MM.1S (cell line): Measurements from ENCODE around the gene MPZL2.

Source experiments
- DNase-seq: peaks from one replicate; pipeline ENCODE4 v3.0.0-alpha.2; 2015
- H2AFZ ChIP-seq: fragments of 300-600 bp; sonication (generic); 2 replicates; pipeline ENCODE4 v1.6.0; 2016; ENCODE audit warnings: antibody characterized with exemption, low read length
- H3F3A ChIP-seq: fragments of 300-600 bp; sonication (generic); 2 replicates; pipeline ENCODE4 v1.6.1; 2016; ENCODE audit warnings: mild to moderate bottlenecking, antibody characterized with exemption, low read length, moderate library complexity, mixed read lengths; ENCODE audit not compliant: insufficient read depth
- H3K27ac ChIP-seq: fragments of 300-600 bp; sonication (generic); 2 replicates; pipeline ENCODE4 v1.5.1; 2016; ENCODE audit warnings: mild to moderate bottlenecking, low read length
- H3K27me3 ChIP-seq: fragments of 300-600 bp; sonication (generic); replicated peaks from 2 replicates; pipeline ENCODE4 v1.6.0; 2016; ENCODE audit warnings: low read length; ENCODE audit not compliant: insufficient read depth
- H3K36me3 ChIP-seq: fragments of 300-600 bp; sonication (generic); replicated peaks from 2 replicates; pipeline ENCODE4 v1.6.1; 2016; ENCODE audit warnings: mild to moderate bottlenecking, low read length, mixed read lengths; ENCODE audit not compliant: insufficient read depth
- H3K4me1 ChIP-seq: fragments of 300-600 bp; sonication (generic); 2 replicates; pipeline ENCODE4 v1.6.1; 2016; ENCODE audit warnings: low read length, mixed read lengths
- H3K4me2 ChIP-seq: fragments of 300-600 bp; sonication (generic); 2 replicates; pipeline ENCODE4 v1.6.0; 2016; ENCODE audit warnings: low read depth, low read length
- H3K4me3 ChIP-seq: fragments of 300-600 bp; sonication (generic); 2 replicates; pipeline ENCODE4 v1.5.1; 2016; ENCODE audit warnings: low read length, mixed read lengths
- H3K79me2 ChIP-seq: fragments of 300-600 bp; sonication (generic); 2 replicates; pipeline ENCODE4 v1.6.1; 2016; ENCODE audit warnings: mixed run types, low read length, mixed read lengths
- H3K9ac ChIP-seq: fragments of 300-600 bp; sonication (generic); 2 replicates; pipeline ENCODE4 v1.6.1; 2016; ENCODE audit warnings: low read length, mixed read lengths
- H3K9me2 ChIP-seq: fragments of 300-600 bp; sonication (generic); replicated peaks from 2 replicates; pipeline ENCODE4 v1.6.1; 2016; ENCODE audit warnings: mild to moderate bottlenecking, low read length, mixed read lengths; ENCODE audit not compliant: insufficient read depth
- H3K9me3 ChIP-seq: fragments of 300-600 bp; sonication (generic); replicated peaks from 2 replicates; pipeline ENCODE4 v1.6.1; 2016; ENCODE audit warnings: mild to moderate bottlenecking, low read length, mixed read lengths; ENCODE audit not compliant: insufficient read depth
- H4K20me1 ChIP-seq: fragments of 300-600 bp; sonication (generic); 2 replicates; pipeline ENCODE4 v1.6.1; 2016; ENCODE audit warnings: mild to moderate bottlenecking, low read length, moderate library complexity, mixed read lengths; ENCODE audit not compliant: insufficient read depth
- CTCF ChIP-seq: fragments of 300-600 bp; sonication (generic); IDR thresholded peaks from 2 replicates; pipeline ENCODE4 v1.5.1; 2016; ENCODE audit warnings: antibody characterized with exemption, low read length, mixed read lengths
- EZH2 ChIP-seq: fragments of 300-600 bp; sonication (generic); optimal IDR thresholded peaks from 2 replicates; pipeline ENCODE3; 2017; ENCODE audit warnings: low read depth, mild to moderate bottlenecking, antibody characterized with exemption, low read length, mixed read lengths
- EZH2phosphoT487 ChIP-seq: fragments of 300-600 bp; sonication (generic); IDR thresholded peaks from 2 replicates; pipeline ENCODE4 v1.6.1; 2018; ENCODE audit warnings: antibody characterized with exemption, low read length

The MPZL2 gene

GRCh38 chr11:118267486-118267885, 3.4 kb upstream of the MPZL2 start:
- Histone ChIP-seq H3K27ac (no peak overlapping the region), H3K4me1 (peaks cover 7% of the 10 kb centered on the region)
- no peak for DNase-seq

GRCh38 chr11:118265954-118266353, 1.9 kb upstream of the MPZL2 start:
- no peak for DNase-seq

More at GRCh38 chr11:118267486-118267885, 3.4 kb upstream of the MPZL2 start:
- Histone ChIP-seq H3K27me3 (no peaks in the 10 kb centered on the region), H2AFZ (no peak overlapping the region), H3F3A (peaks cover 10% of the 10 kb centered on the region), H3K4me3 (no peak overlapping the region), H3K9me2 (no peaks in the 10 kb centered on the region), H3K9ac (no peak overlapping the region), H3K79me2 (no peaks in the 10 kb centered on the region), H3K36me3 (no peaks in the 10 kb centered on the region), H3K9me3 (no peaks in the 10 kb centered on the region), H4K20me1 (no peaks in the 10 kb centered on the region), H3K4me2 (no peak overlapping the region)
- TF ChIP-seq EZH2 (no peak), CTCF (no peak), EZH2phosphoT487 (no peak)

GRCh38 chr11:118264569-118265465, 720 bp upstream of the MPZL2 start:
- no peak for TF ChIP-seq EZH2phosphoT487
- TF ChIP-seq CTCF = no peak
- no peak for TF ChIP-seq EZH2
- Histone ChIP-seq H3K4me1 (peaks cover 11% of the 10 kb centered on the region), H3K4me3 (peak overlapping the region; percentile 68; the same call in 1 of the 2 replicates), H3K27ac (no peak overlapping the region), H3K9me3 (no peaks in the 10 kb centered on the region), H3K9me2 (no peaks in the 10 kb centered on the region), H3F3A (peaks cover 10% of the 10 kb centered on the region), H4K20me1 (no peaks in the 10 kb centered on the region), H3K36me3 (no peaks in the 10 kb centered on the region), H2AFZ (peak overlapping the region; percentile 68), H3K4me2 (peak overlapping the region; percentile 69), H3K79me2 (no peaks in the 10 kb centered on the region), H3K9ac (no peak overlapping the region), H3K27me3 (no peaks in the 10 kb centered on the region)
- no peak for DNase-seq

More at GRCh38 chr11:118265954-118266353, 1.9 kb upstream of the MPZL2 start:
- Histone ChIP-seq H3K4me1 (peaks cover 11% of the 10 kb centered on the region), H2AFZ (no peak overlapping the region), H3K27ac (no peak overlapping the region), H4K20me1 (no peaks in the 10 kb centered on the region), H3K4me3 (no peak overlapping the region), H3K9ac (no peak overlapping the region), H3F3A (peaks cover 10% of the 10 kb centered on the region), H3K4me2 (no peak overlapping the region), H3K9me2 (no peaks in the 10 kb centered on the region), H3K36me3 (no peaks in the 10 kb centered on the region), H3K27me3 (no peaks in the 10 kb centered on the region), H3K79me2 (no peaks in the 10 kb centered on the region), H3K9me3 (no peaks in the 10 kb centered on the region)
- no peak for TF ChIP-seq EZH2phosphoT487
- TF ChIP-seq EZH2 = no peak
- TF ChIP-seq CTCF = no peak
